Suprapubic skin (tissue), 4 donors: ENCODE results near the gene MTMR6. TPM values are rescaled to one million over a fixed set of nuclear protein-coding genes. Genes with fewer than 3 reads are reported as not detected.
A peak's percentile ranks its signal among the peaks of the same experiment; 100 is the strongest.

ENCODE experiments used
- DNase-seq, 2 donors: peaks; one replicate each; pipeline ENCODE4 v3.0.0-alpha.2; 2019; ENCODE audit warnings: low spot score in 2 of 2
- H3K27ac ChIP-seq: fragments of 200-600 bp; sonication (generic); one replicate; pipeline ENCODE4 v1.5.1; 2019
- H3K27me3 ChIP-seq: fragments of 200-600 bp; sonication (generic); one replicate; pipeline ENCODE4 v1.5.1; 2019
- H3K36me3 ChIP-seq: fragments of 200-600 bp; sonication (generic); one replicate; pipeline ENCODE4 v1.5.1; 2019
- H3K4me1 ChIP-seq: fragments of 200-600 bp; sonication (generic); one replicate; pipeline ENCODE4 v1.5.1; 2019
- H3K4me3 ChIP-seq: fragments of 200-600 bp; sonication (generic); one replicate; pipeline ENCODE4 v1.5.1; 2019; ENCODE audit warnings: mild to moderate bottlenecking
- H3K9me3 ChIP-seq: fragments of 200-600 bp; sonication (generic); one replicate; pipeline ENCODE4 v1.5.1; 2019
- CTCF ChIP-seq, 2 donors: fragments of 200-600 bp in 1 of 2; fragments of 450-650 bp in 1 of 2; sonication (generic) in 1 of 2; IDR thresholded peaks; one replicate each; pipeline ENCODE4 v1.5.1; 2016 to 2019; ENCODE audit warnings: antibody characterized with exemption in 2 of 2, mild to moderate bottlenecking in 1 of 2, moderate library complexity in 1 of 2
- EP300 ChIP-seq: sonication (generic); formaldehyde crosslinking; IDR thresholded peaks from one replicate; pipeline ENCODE4 v1.6.1; 2017; ENCODE audit warnings: antibody characterized with exemption
- POLR2A ChIP-seq, 2 donors: fragments of 450-650 bp; IDR thresholded peaks; one replicate each; pipeline ENCODE4 v1.6.1; 2017; ENCODE audit warnings: antibody characterized with exemption in 2 of 2, mild to moderate bottlenecking in 2 of 2, moderate library complexity in 2 of 2
- POLR2AphosphoS5 ChIP-seq, 3 donors: sonication (generic); formaldehyde crosslinking; IDR thresholded peaks; one replicate each; pipeline ENCODE4 v1.6.1; 2017; ENCODE audit warnings: antibody characterized with exemption in 3 of 3
- WGBS: methylation state at CpG from one replicate; pipeline ENCODE4 v1.1.5; 2018; 5-methylcytosine and 5-hydroxymethylcytosine counted together
- total RNA-seq, 4 donors: library from RNA; depleted of rRNA; stranded (reverse); fragments of >200 nt; gene quantifications; one replicate each; pipeline ENCODE4 v1.1.0, GENCODE V29; 2016

MTMR6 gene
- total RNA-seq: 10 to 100 TPM; 11.0 to 14.3 (median 12.1) TPM

GRCh38 chr13:25286969-25287961 is at the start of gene MTMR6:
TSS of gene MTMR6 (minus strand) at chr13:25287488. CDS start at chr13:25287247, 241 bp downstream.
- TF ChIP-seq POLR2AphosphoS5 (IDR thresholded peaks at IDR 0.05): peak in 2 of 3 donors; percentile 57 to 62
- TF ChIP-seq EP300: no peak
- TF ChIP-seq POLR2A (IDR thresholded peaks at IDR 0.05): peak in 1 of 2 donors; percentile 42
- peak; percentile 99 to 100 for TF ChIP-seq CTCF (IDR thresholded peaks at IDR 0.05)
- Histone ChIP-seq H3K4me3 (peak within 1 kb of the TSS; percentile 91), H3K27ac (peak within 1 kb of the TSS; percentile 91), H3K27me3 (no peaks in the 10 kb centered on the region), H3K9me3 (no peaks in the 10 kb centered on the region), H3K36me3 (no peaks in the 10 kb centered on the region), H3K4me1 (peaks cover 22% of the 10 kb centered on the region)
- DNase-seq: peak; percentile 96
- 3% methylated on average over 30 of the region's 65 CpGs for WGBS

GRCh38 chr13:25335856-25336255 is 48.6 kb upstream of the MTMR6 start:
- Histone ChIP-seq H3K27ac (no peak overlapping the region), H3K4me1 (no peaks in the 10 kb centered on the region), H3K27me3 (no peaks in the 10 kb centered on the region), H3K9me3 (no peaks in the 10 kb centered on the region), H3K4me3 (no peak overlapping the region), H3K36me3 (peaks cover 51% of the 10 kb centered on the region)
- no peak for DNase-seq
- TF ChIP-seq CTCF (IDR thresholded peaks at IDR 0.05) (no peak), EP300 (no peak), POLR2A (IDR thresholded peaks at IDR 0.05) (no peak), POLR2AphosphoS5 (IDR thresholded peaks at IDR 0.05) (no peak)
- 46% methylated on average over 3 of the region's 3 CpGs for WGBS

GRCh38 chr13:25330541-25330940 is 43.3 kb upstream of the MTMR6 start:
- Histone ChIP-seq H3K36me3 (peaks cover 79% of the 10 kb centered on the region), H3K4me1 (no peaks in the 10 kb centered on the region), H3K9me3 (no peaks in the 10 kb centered on the region), H3K4me3 (no peak overlapping the region), H3K27ac (no peak overlapping the region), H3K27me3 (no peaks in the 10 kb centered on the region)
- TF ChIP-seq POLR2A (IDR thresholded peaks at IDR 0.05) (no peak), POLR2AphosphoS5 (IDR thresholded peaks at IDR 0.05) (no peak), EP300 (no peak), CTCF (IDR thresholded peaks at IDR 0.05) (no peak)
- DNase-seq: no peak
- 97% methylated on average over 1 of the region's 1 CpG for WGBS

- DNase-seq: no peak
- H3K4me1 ChIP-seq: no peaks in the 10 kb centered on the region
- TF ChIP-seq CTCF (IDR thresholded peaks at IDR 0.05): no peak
- TF ChIP-seq POLR2A (IDR thresholded peaks at IDR 0.05): no peak
- no peak for TF ChIP-seq POLR2AphosphoS5 (IDR thresholded peaks at IDR 0.05)
- TF ChIP-seq EP300: no peak
- H3K27ac ChIP-seq: no peak overlapping the region
- peaks cover 87% of the 10 kb centered on the region for H3K36me3 ChIP-seq
- H3K4me3 ChIP-seq: no peak overlapping the region
- 94% methylated on average over 4 of the region's 4 CpGs for WGBS
- H3K9me3 ChIP-seq: no peaks in the 10 kb centered on the region
- H3K27me3 ChIP-seq: no peaks in the 10 kb centered on the region
Measured at GRCh38 chr13:25329706-25330105, 42.4 kb upstream of the MTMR6 start.

- DNase-seq: no peak
- 91% methylated on average over 2 of the region's 2 CpGs for WGBS
- Histone ChIP-seq H3K27me3 (no peaks in the 10 kb centered on the region), H3K9me3 (no peaks in the 10 kb centered on the region), H3K4me3 (no peak overlapping the region), H3K36me3 (peaks cover 70% of the 10 kb centered on the region), H3K4me1 (peaks cover 5% of the 10 kb centered on the region), H3K27ac (no peak overlapping the region)
- TF ChIP-seq POLR2A (IDR thresholded peaks at IDR 0.05): no peak
- TF ChIP-seq CTCF (IDR thresholded peaks at IDR 0.05): no peak
- TF ChIP-seq POLR2AphosphoS5 (IDR thresholded peaks at IDR 0.05): no peak
- no peak for TF ChIP-seq EP300
Measured at GRCh38 chr13:25324100-25324499, 36.8 kb upstream of the MTMR6 start.
